ENCODE data around the gene ASMTL.
"Not testable (repeated sequence)": the region's sequence is repeated elsewhere in the genome, so short reads cannot be mapped to it uniquely, and the experiment has no call there.

The ASMTL gene

DNA sequence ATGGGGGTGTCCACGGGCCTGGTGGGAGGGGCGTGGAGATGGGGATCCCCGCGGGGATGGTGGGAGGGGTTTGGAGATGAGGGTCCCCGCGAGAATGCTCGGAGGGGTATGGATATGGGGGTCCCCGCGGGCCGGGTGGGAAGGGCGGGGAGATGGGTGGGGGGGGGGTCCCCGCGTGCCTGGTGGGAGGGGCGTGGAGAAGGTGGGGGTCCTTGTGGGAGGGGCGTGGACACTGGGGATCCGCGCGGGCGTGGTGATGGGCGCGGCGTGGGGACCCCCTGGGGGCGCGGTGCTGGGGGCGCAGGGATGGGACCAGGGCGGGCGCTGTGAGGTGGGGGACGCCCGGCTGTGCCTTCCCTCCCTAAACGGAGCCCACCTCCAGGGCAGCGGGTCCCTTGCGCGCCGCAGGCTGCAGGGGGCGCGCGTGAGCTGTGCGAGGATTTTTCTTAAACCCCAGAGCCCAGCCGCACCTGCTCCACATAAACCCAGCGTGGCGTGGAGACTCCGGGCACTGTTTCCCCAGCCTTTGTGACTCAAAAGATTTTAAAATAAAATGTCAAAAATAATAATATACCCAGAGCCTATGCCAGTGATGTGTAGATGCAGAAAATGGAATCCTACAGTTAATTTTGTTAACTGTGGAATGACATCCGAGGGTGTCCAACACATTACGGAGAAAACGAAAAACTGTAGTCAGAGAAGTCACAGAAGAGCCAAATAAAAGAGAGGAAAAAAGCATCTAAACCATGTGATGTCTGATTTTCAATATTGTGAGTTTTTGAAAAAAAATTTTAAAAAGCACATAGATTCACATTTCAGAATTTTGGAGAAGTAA, 1.5 kb upstream of the ASMTL start:
- DNase-seq = no peak

DNA sequence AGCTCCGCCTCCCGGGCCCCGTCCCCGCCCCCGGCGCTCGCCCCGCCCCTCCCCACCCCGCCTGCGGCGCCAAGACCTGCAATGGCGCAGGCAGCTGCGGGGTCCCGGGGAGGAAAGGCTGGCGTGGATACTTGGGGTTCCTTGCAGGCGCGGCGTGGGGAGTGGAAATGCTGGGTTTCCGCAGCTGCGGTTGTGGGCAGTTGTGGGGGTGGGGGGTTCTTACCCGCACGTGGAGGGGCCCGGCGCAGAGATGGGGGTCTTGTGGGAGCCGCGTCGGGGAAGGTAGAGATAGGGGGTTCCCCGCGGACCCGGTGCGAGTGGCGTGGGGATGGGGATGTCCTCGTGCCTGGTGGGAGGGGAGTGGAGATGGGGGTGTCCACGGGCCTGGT, 680 bp upstream of the ASMTL start:
- DNase-seq = no peak

- DNase-seq = no peak
Observed at GRCh38 chrX:1451661-1452515, 821 bp downstream of the ASMTL start.

DNA sequence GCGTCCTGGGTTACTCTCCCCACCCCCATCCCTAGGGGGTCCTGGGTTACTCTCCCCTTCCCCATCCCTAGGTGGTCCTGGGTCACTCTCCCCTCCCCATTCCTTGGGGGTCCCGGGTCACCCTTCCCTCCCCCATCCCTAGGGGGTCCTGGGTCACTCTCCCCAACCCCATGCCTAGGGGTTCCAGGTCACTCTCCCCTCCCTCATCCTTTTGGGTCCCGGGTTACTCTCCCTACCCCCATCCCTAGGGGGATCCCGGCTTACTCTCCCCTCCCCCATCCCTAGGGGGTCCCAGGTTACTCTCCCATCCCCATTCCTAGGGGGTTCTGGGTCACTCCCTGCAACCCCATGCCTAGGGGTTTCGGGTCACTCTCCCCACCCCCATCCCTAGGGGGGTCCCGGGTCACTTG, 1.5 kb downstream of the ASMTL start:
- DNase-seq = no peak

DNA sequence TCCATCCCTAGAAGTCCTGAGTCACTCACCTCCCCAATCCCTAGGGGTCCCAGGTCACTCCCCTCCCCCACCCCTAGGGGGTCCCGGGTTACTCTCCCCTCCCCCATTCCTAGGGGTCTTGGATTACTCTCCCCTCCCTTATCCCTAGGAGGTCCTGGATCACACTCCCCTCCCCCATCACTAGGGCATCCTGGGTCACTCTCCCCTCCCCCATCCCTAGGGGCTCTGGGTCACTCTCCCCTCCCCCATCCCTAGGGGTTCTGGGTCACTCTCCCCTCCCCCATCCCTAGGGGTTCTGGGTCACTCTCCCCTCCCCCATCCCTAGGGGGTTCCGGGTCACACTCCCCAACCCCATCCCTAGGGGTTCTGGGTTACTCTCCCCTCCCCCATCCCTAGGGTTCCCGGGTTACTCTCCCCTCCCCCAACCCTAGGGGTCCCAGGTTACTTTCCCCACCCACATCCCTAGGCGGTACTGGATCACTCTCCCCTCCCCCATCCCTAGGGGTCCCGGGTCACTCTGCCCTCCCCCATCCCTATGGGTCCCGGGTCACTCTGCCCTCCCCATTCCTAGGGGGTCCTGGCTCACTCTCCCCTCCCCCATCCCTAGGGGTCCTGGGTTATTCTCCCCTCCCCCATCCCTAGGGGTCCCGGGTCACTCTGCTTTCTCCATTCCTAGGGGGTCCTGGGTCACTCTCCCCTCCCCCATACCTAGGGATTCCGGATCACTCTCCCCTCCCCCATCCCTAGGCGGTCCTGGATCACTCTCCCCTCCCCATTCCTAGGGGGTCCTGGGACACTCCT, 2.1 kb downstream of the ASMTL start:
- DNase-seq = no peak

GRCh38 chrX:1449823-1450149, 2.9 kb downstream of the ASMTL start:
- DNase-seq = no peak

GRCh38 chrX:1449036-1449822, 3.5 kb downstream of the ASMTL start:
- no peak for DNase-seq

- not testable (repeated sequence) for DNase-seq
Observed at GRCh38 chrX:1448573-1449001, 4.1 kb downstream of the ASMTL start.

GRCh38 chrX:1447969-1448572, 4.6 kb downstream of the ASMTL start:
- not testable (repeated sequence) for DNase-seq

- not testable (repeated sequence) for DNase-seq
Observed at GRCh38 chrX:1446984-1447968, 5.4 kb downstream of the ASMTL start.

DNA sequence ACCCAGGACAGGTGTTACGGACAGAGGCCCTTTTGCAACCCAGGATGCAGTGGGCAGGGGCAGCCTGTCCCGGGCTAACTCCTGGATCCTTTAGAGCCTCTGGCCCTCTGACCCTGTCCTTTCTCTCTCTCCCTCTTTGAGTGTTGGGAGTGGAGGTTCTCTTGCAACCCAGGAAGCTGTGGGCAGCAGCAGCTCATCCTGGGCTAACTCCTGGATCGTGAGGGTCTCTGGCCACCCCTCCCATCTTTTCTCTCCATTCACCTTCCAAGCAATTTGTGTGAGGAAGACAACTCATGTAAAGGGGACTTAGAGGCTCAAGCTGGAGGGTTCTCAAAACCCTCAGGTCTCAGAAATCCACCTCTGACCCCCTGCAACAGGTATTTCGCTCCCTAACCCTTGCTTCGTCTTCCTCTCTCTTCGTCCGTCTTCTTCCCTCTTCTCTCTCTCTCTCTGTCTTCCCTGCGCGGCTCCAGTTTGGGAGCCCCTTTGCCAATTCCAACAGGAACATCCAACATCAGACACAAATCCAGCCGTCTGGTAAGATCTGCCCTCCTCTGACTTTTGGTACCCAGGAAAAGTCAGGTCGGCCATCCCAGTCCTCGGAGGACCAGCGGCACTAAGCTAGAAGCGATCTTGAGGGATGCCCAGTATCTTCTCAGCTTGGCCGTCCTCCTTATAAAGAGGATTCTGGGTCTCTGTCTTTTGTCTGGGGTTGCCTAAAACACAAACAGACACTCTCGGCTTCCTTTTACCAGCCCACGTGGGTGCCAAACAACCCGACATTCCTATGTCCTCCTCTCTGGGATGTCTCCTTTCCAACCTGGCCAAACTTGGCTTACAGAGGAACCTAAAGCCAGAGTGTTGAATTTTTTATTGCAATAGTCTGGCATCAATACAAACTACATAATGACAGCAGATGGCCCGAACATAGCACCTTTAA, 7.9 kb downstream of the ASMTL start:
- no peak for DNase-seq

GRCh38 chrX:1443496-1444075, 9.1 kb downstream of the ASMTL start:
- DNase-seq = no peak

DNA sequence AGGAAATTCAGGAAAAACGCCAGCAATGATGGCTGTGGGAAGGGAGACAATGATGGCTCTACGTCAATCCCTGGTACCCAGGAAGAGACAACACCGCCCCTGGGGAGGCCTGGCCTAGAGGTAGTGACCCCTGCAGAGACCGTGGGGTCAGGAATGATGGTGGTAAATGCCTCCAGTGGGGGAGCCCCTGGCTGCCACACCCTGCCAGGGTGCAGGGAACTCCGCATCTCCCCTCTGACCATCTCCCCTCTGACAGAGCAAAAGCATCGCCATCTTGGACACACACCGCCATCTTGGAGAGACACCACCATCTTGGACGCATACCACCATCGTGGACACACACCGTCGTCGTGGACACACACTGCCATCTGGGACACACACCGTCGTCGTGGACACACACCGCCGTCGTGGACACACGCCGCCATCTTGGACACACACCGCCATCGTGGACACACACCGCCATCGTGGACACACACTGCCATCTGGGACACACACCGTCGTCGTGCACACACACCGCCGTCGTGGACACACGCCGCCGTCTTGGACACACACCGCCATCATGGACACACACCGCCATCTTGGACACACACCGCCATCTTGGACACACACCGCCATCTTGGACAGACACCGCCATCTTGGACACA, 9.9 kb downstream of the ASMTL start:
- DNase-seq = no peak

- DNase-seq = no peak
Observed at GRCh38 chrX:1442016-1442665, 10.6 kb downstream of the ASMTL start.

- no peak for DNase-seq
Observed at GRCh38 chrX:1440506-1440905, 12.2 kb downstream of the ASMTL start.

DNA sequence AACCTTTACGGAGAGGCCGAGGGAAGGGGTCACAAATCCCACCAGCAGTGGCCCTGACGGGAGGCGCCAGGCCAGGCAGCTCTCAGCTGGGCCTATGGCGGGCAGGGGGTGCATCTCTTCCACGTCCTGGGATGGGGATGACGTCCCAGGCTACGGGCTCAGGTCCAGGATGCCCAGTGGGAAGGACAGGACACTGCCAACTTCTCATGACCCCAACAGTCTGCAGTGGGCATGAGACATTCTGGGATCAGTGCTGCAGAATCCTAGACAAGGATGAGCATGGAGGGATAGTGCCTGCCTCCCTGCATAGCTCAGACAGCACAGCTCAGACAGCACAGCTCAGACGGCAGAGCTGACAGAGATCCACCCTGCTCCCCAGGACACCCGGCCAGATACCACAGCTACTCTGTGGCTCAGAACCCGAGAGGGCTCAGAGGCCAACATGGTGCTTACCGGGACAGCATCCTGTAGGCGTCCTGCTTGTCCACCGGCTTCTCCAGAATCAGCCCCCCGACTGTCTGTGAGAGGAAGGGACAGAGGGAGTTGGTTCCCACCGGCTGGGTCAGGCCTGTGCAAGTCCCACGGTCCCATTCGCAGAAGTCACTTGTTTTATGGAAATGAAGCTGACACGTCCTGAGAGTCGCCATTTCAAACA, 17.3 kb downstream of the ASMTL start:
- no peak for DNase-seq

Measured in anterior cingulate cortex (tissue), 58 donors.